Progenitor cell of endocrine pancreas (in vitro differentiated cells): ENCODE data around the gene ADSS2. TPM values are rescaled to one million over a fixed set of nuclear protein-coding genes. Genes with fewer than 3 reads are reported as not detected.

Experiments used
- DNase-seq: peaks from one replicate; pipeline ENCODE4 v3.0.0; 2021; ENCODE audit warnings: low spot score; ENCODE audit not compliant: unreplicated experiment
- H3K27ac Mint-ChIP-seq: 2 replicates; pipeline ENCODE4 v1.8.0; 2021; ENCODE audit warnings: mild to moderate bottlenecking, moderate library complexity, mixed read lengths
- H3K27me3 Mint-ChIP-seq: 2 replicates; pipeline ENCODE4 v1.8.0; 2021; ENCODE audit warnings: mixed read lengths
- H3K36me3 Mint-ChIP-seq: 2 replicates; pipeline ENCODE4 v1.8.0; 2022; ENCODE audit warnings: mixed read lengths; ENCODE audit not compliant: insufficient read depth
- H3K4me1 Mint-ChIP-seq: 2 replicates; pipeline ENCODE4 v1.8.0; 2021; ENCODE audit warnings: low read depth, mixed read lengths
- H3K4me3 Mint-ChIP-seq: 2 replicates; pipeline ENCODE4 v1.8.0; 2021; ENCODE audit warnings: low read depth, mild to moderate bottlenecking, moderate library complexity, mixed read lengths
- H3K9me3 Mint-ChIP-seq: 2 replicates; pipeline ENCODE4 v1.8.0; 2021; ENCODE audit warnings: low read depth, mixed read lengths
- total RNA-seq: library from RNA; stranded (reverse); gene quantifications from 2 replicates; pipeline ENCODE4 v1.2.1, GENCODE V29; 2021
- TF ChIP-seq, protein P1 (sequence below): fragments of 200-600 bp; sonication (generic); IDR thresholded peaks from one replicate; pipeline ENCODE4 v1.5.0; 2021; ENCODE audit warnings: antibody characterized with exemption, mild to moderate bottlenecking; ENCODE audit not compliant: unreplicated experiment

The ADSS2 gene
- total RNA-seq, 1 donor from 2014 or later, result 34.6 TPM

DNA sequence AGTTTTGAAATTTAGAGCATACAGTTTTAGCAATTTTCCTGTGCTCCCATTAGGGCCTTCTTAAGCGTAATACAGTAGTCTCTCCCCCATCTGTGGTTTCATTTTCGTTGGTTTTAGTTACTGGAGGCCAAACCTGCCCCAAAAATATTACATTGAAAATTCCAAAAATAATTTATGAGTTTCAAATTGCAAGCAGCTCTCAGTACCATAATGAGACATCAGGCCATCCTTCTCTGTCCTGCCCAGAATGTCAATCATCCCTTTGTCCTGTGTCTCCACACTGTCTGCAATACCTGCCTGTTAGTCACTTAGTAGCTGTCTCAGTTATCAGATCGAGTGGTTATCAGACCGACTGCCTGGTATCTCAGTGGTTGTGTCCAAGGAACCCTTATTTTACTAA, 45.4 kb downstream of the ADSS2 start:
- Mint-ChIP-seq H3K27ac (no peak overlapping the region), H3K36me3 (peaks cover 55% of the 10 kb centered on the region), H3K4me3 (no peak overlapping the region), H3K27me3 (peaks cover 10% of the 10 kb centered on the region), H3K4me1 (no peaks in the 10 kb centered on the region), H3K9me3 (peaks cover 23% of the 10 kb centered on the region)
- no peak for DNase-seq
- TF ChIP-seq, protein P1, sequence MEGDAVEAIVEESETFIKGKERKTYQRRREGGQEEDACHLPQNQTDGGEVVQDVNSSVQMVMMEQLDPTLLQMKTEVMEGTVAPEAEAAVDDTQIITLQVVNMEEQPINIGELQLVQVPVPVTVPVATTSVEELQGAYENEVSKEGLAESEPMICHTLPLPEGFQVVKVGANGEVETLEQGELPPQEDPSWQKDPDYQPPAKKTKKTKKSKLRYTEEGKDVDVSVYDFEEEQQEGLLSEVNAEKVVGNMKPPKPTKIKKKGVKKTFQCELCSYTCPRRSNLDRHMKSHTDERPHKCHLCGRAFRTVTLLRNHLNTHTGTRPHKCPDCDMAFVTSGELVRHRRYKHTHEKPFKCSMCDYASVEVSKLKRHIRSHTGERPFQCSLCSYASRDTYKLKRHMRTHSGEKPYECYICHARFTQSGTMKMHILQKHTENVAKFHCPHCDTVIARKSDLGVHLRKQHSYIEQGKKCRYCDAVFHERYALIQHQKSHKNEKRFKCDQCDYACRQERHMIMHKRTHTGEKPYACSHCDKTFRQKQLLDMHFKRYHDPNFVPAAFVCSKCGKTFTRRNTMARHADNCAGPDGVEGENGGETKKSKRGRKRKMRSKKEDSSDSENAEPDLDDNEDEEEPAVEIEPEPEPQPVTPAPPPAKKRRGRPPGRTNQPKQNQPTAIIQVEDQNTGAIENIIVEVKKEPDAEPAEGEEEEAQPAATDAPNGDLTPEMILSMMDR, result no peak

DNA sequence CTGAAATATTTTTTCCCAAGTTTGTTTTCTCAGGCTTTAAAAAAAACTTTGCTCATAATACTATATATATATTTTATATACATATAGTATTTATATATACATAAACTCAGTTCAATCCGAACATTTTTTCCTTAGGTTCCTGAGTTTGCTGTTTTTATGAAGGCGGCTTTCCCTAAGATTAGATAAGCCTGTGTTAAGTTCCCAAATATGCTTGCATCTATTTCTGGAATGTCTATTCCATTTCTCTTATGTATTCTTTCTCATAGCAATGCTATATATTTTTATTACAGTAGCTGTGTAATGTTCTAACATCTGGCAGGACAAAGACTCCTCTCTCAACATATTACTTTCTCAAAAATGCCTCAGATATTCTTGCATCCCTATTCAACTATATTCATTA, 45.9 kb downstream of the ADSS2 start:
- Mint-ChIP-seq H3K4me1 (no peaks in the 10 kb centered on the region), H3K36me3 (peaks cover 59% of the 10 kb centered on the region), H3K27me3 (peaks cover 8% of the 10 kb centered on the region), H3K27ac (no peak overlapping the region), H3K4me3 (no peak overlapping the region), H3K9me3 (peaks cover 28% of the 10 kb centered on the region)
- TF ChIP-seq, protein P1, result no peak
- DNase-seq, result no peak

DNA sequence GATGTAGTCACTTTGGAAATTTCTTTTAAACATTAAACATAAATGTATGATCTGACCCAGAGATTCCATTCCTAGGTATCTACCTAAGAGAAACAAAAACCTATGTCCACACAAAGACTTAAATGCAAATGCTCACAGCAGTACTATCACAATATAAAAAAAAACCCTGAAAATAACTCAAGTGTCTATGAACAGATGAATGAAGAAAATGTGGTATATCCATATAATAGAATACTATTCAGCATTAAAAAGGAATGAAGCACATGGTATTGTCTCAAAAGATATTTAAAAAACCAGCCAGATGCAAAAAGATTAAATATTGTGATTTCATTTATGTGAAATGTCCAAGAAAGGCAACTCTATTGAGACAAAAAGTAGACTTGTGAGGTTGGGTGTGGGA, 48.3 kb downstream of the ADSS2 start:
- H3K27ac Mint-ChIP-seq, result no peak overlapping the region
- H3K4me1 Mint-ChIP-seq, result no peaks in the 10 kb centered on the region
- peaks cover 30% of the 10 kb centered on the region for H3K9me3 Mint-ChIP-seq
- peaks cover 53% of the 10 kb centered on the region for H3K36me3 Mint-ChIP-seq
- TF ChIP-seq, protein P1, result no peak
- peaks cover 3% of the 10 kb centered on the region for H3K27me3 Mint-ChIP-seq
- no peak overlapping the region for H3K4me3 Mint-ChIP-seq
- no peak for DNase-seq

DNA sequence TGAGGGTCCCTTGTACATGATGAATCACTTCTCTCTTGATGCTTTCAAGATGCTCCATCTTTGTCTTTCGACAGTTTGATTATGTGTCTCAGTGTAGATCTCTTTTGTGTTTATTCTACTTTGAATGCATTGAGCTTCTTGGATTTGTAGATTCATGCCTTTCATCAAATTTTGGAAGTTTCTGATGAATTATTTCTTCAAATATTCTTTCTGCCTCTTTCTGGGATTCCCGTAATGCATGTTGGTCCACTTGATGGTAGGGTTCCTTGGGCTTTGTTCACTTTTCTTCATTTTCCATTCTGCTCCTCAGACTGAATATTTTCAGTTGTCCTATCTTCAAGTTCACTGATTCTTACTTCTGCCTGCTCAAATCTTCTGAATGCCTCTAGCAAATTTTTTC, 50.7 kb downstream of the ADSS2 start:
- Mint-ChIP-seq H3K4me1 (no peaks in the 10 kb centered on the region), H3K4me3 (no peak overlapping the region), H3K36me3 (peaks cover 48% of the 10 kb centered on the region), H3K9me3 (peaks cover 30% of the 10 kb centered on the region), H3K27ac (no peak overlapping the region), H3K27me3 (no peaks in the 10 kb centered on the region)
- TF ChIP-seq, protein P1, result no peak
- DNase-seq, result no peak

DNA sequence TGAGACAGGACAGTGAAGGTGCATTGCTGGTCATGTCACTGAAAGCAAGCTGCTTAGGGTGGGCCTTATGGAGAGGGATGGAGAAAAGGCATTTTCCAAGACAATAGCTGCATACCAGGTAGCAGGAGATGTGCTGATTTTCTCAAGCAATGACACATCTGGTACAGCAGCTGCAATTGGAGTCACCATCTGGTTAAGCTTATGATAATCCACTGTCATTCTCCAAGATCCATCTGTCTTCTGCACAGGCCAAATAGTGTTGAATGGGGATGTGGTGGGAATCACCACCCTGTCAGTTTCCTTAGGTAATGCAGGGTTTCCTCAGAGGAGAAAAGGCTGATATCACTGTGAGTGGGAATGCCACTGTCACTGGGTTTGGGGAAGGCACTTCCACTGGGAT, 54.6 kb downstream of the ADSS2 start:
- H3K4me1 Mint-ChIP-seq, result no peaks in the 10 kb centered on the region
- no peak for DNase-seq
- peaks cover 22% of the 10 kb centered on the region for H3K36me3 Mint-ChIP-seq
- H3K4me3 Mint-ChIP-seq, result no peak overlapping the region
- peaks cover 15% of the 10 kb centered on the region for H3K9me3 Mint-ChIP-seq
- no peak overlapping the region for H3K27ac Mint-ChIP-seq
- H3K27me3 Mint-ChIP-seq, result no peaks in the 10 kb centered on the region
- TF ChIP-seq, protein P1, result no peak
